HepG2 (cell line): ENCODE measurements around the gene TOMM40L. TPM values are rescaled to one million over a fixed set of nuclear protein-coding genes. Genes with fewer than 3 reads are reported as not detected.

Experiments used
- ATF7 ChIP-seq, 2 experiments: fragments of 450-650 bp in 1 of 2; sonication (generic) in 1 of 2; formaldehyde crosslinking in 1 of 2; IDR thresholded peaks; 2 replicates each; pipeline versions ENCODE4 v1.4.0 to v1.6.1; 2016 to 2020; ENCODE audit warnings: antibody characterized with exemption in 1 of 2, mild to moderate bottlenecking in 1 of 2, missing genetic modification reagents in 1 of 2
- ATRX ChIP-seq: sonication (generic); formaldehyde crosslinking; IDR thresholded peaks from 2 replicates; pipeline ENCODE4 v1.4.0; 2020; ENCODE audit warnings: missing genetic modification reagents, borderline replicate concordance
- CC2D1A ChIP-seq: sonication (generic); formaldehyde crosslinking; IDR thresholded peaks from 2 replicates; pipeline ENCODE4 v1.8.1; 2023; ENCODE audit warnings: mild to moderate bottlenecking, missing genetic modification reagents
- CCAR2 ChIP-seq: fragments of 200-400 bp; formaldehyde crosslinking; optimal IDR thresholded peaks from 2 replicates; pipeline ENCODE3; 2018; ENCODE audit warnings: low read depth, mild to moderate bottlenecking, low read length, moderate library complexity
- CEBPG ChIP-seq: IDR thresholded peaks from 2 replicates; pipeline ENCODE4 v1.6.1; 2016
- FOSL1 ChIP-seq: sonication (generic); formaldehyde crosslinking; IDR thresholded peaks from 2 replicates; pipeline ENCODE4 v1.9.0; 2021; ENCODE audit warnings: missing genetic modification reagents, borderline replicate concordance
- IKZF5 ChIP-seq: IDR thresholded peaks from 2 replicates; pipeline ENCODE4 v1.6.1; 2018; ENCODE audit warnings: missing genetic modification reagents, mild to moderate bottlenecking, missing compliant biosample characterization
- MTF1 ChIP-seq: sonication (generic); formaldehyde crosslinking; IDR thresholded peaks from 2 replicates; pipeline ENCODE4 v1.5.0; 2020; ENCODE audit warnings: missing genetic modification reagents
- RBFOX2 ChIP-seq: fragments of 200-400 bp; formaldehyde crosslinking; IDR thresholded peaks from 2 replicates; pipeline ENCODE4 v1.6.1; 2017; ENCODE audit warnings: low read depth, mild to moderate bottlenecking, low read length
- SMYD3 ChIP-seq: sonication (generic); formaldehyde crosslinking; IDR thresholded peaks from 2 replicates; pipeline ENCODE4 v1.8.1; 2023; ENCODE audit warnings: mild to moderate bottlenecking, missing genetic modification reagents
- SOX6 ChIP-seq, 2 experiments: fragments of 450-650 bp in 1 of 2; sonication (generic) in 1 of 2; formaldehyde crosslinking in 1 of 2; IDR thresholded peaks; 2 replicates each; pipeline versions ENCODE4 v1.4.0 to v1.6.1; 2017 to 2020; ENCODE audit warnings: antibody characterized with exemption in 1 of 2, mild to moderate bottlenecking in 1 of 2, missing genetic modification reagents in 1 of 2
- TAF1 ChIP-seq: sonication (generic); formaldehyde crosslinking; IDR thresholded peaks from 2 replicates; pipeline ENCODE4 v1.4.0; 2020; ENCODE audit warnings: missing genetic modification reagents
- ZBTB37 ChIP-seq: sonication (generic); formaldehyde crosslinking; IDR thresholded peaks from 2 replicates; pipeline ENCODE4 v1.4.0; 2020; ENCODE audit warnings: mild to moderate bottlenecking, missing genetic modification reagents
- ZBTB42 ChIP-seq: sonication (generic); formaldehyde crosslinking; IDR thresholded peaks from 2 replicates; pipeline ENCODE4 v1.5.0; 2020; ENCODE audit warnings: mild to moderate bottlenecking, missing genetic modification reagents
- ZC3H4 ChIP-seq: sonication (generic); formaldehyde crosslinking; IDR thresholded peaks from 2 replicates; pipeline ENCODE4 v1.4.0; 2020; ENCODE audit warnings: missing genetic modification reagents, borderline replicate concordance
- ZMYM4 ChIP-seq: sonication (generic); formaldehyde crosslinking; IDR thresholded peaks from 2 replicates; pipeline ENCODE4 v1.8.1; 2023; ENCODE audit warnings: mild to moderate bottlenecking, missing genetic modification reagents
- ZNF234 ChIP-seq: sonication (generic); formaldehyde crosslinking; conservative IDR thresholded peaks from 2 replicates; pipeline ENCODE4 v1.5.1; 2020; ENCODE audit warnings: mild to moderate bottlenecking, missing genetic modification reagents
- ZNF30 ChIP-seq: sonication (generic); formaldehyde crosslinking; IDR thresholded peaks from 2 replicates; pipeline ENCODE4 v1.5.0; 2020; ENCODE audit warnings: mild to moderate bottlenecking, missing genetic modification reagents
- ZNF589 ChIP-seq: sonication (generic); formaldehyde crosslinking; conservative IDR thresholded peaks from 2 replicates; pipeline ENCODE4 v1.8.0; 2022; ENCODE audit warnings: mild to moderate bottlenecking, moderate library complexity, missing genetic modification reagents
- ZSCAN25 ChIP-seq: sonication (generic); formaldehyde crosslinking; IDR thresholded peaks from 2 replicates; pipeline ENCODE4 v1.8.0; 2022; ENCODE audit warnings: mild to moderate bottlenecking, missing genetic modification reagents
- ZSCAN9 ChIP-seq: IDR thresholded peaks from 2 replicates; pipeline ENCODE4 v1.6.1; 2016; ENCODE audit warnings: borderline replicate concordance
- polyA plus RNA-seq, 8 experiments: library from polyadenylated mRNA; depleted of rRNA in 3 of 8; stranded (reverse) in 7 of 8; unstranded in 1 of 8; fragments of >200 nt; fragmentation: Illumina TruSeq in 4 of 8; extraction: Trizol in 4 of 8; gene quantifications; 2 replicates each; pipeline versions ENCODE4 v1.2.1 to v1.2.3, GENCODE V29; 2011 to 2016; ENCODE audit warnings: low read depth in 4 of 8, missing spikeins in 1 of 8, mixed read lengths in 1 of 8; ENCODE audit not compliant: insufficient read depth in 1 of 8
- total RNA-seq, 5 experiments: library from RNA; depleted of rRNA; stranded (reverse); fragments of >200 nt; fragmentation: Illumina TruSeq; extraction: Trizol; gene quantifications; 2 replicates each; pipeline ENCODE4 v1.2.3, GENCODE V29; 2016; ENCODE audit warnings: low read depth in 1 of 5
- TF ChIP-seq, protein P1 (sequence below): sonication (generic); formaldehyde crosslinking; IDR thresholded peaks from 2 replicates; pipeline ENCODE4 v1.4.0; 2020; ENCODE audit warnings: missing genetic modification reagents, mild to moderate bottlenecking, borderline replicate concordance

TOMM40L gene
- total and polyA plus RNA-seq, 2 of the 13 experiments (the other 11 are each of a cell fraction or from before 2014, with no cell fraction given) = 14.1 to 26.2 TPM

DNA sequence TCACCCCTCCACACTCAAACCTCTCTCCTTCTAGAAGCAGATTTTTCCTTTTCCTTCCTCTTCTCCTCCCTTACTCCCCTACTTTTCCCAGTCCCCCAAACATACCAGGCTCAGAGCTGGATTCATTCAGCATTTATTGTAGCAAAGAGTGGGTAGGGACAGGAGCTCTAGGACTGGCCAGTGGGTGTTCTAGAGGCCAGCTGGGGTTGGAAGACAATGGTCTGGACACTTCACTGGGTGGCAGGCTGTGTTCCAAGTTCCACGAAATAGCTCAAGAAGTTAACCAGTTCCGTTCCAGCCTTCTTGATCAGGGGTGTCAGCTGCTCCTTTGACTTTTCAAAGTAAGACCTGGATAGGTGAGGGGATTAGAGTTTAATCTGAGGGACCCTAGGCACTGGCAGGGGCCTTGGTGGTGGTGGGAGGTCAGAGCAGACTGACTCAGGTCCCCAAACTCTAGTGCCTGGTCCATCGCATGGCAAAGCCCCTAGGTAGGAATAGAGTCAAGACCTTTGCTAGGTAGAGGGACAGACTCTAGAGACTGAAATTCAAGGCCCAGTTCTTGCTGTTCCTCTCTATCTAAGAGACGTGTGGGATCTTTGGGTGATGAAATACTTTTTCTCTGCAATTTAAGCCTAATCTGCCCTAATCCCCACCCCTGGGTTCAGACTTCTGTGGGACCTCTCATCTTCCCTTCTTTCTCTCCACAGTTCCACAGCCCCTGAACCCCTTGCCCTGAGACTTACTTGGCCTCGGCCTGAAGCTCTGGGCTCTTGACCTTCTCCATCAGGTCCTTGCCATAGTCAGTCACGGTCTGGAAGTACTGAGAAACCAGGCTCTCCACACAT is 3.5 kb upstream of the TOMM40L start (continued):
- TF ChIP-seq RBFOX2 (peak; percentile 31), ZBTB42 (0 out of 2 replicates have a peak, but pooled peaks have one; percentile 17), ZC3H4 (peak; percentile 51; the same call in 1 of the 2 replicates), SOX6 (IDR thresholded peaks at IDR 0.05) (no peak), SOX6 (CRISPR knock-in tag; IDR thresholded peaks at IDR 0.05) (no peak), FOSL1 (no peak), ZNF589 (CRISPR knock-in tag) (0 out of 2 replicates have a peak, but pooled peaks have one; percentile 5), ZBTB37 (CRISPR knock-in tag) (no peak), CC2D1A (CRISPR knock-in tag) (no peak), TAF1 (peak; percentile 47; the same call in 1 of the 2 replicates), SMYD3 (CRISPR knock-in tag) (no peak; the same call in 1 of the 2 replicates), ZNF30 (no peak), CCAR2 (no peak), IKZF5 (0 out of 2 replicates have a peak, but pooled peaks have one; percentile 16), ATRX (CRISPR knock-in tag) (no peak), ATF7 (IDR thresholded peaks at IDR 0.05) (no peak), ATF7 (CRISPR knock-in tag; IDR thresholded peaks at IDR 0.05) (no peak), ZSCAN9 (CRISPR knock-in tag) (no peak), MTF1 (CRISPR knock-in tag) (no peak), CEBPG (CRISPR knock-in tag) (no peak), ZMYM4 (CRISPR knock-in tag) (peak; percentile 20), ZNF234 (no peak), ZSCAN25 (no peak)
- TF ChIP-seq, protein P1, sequence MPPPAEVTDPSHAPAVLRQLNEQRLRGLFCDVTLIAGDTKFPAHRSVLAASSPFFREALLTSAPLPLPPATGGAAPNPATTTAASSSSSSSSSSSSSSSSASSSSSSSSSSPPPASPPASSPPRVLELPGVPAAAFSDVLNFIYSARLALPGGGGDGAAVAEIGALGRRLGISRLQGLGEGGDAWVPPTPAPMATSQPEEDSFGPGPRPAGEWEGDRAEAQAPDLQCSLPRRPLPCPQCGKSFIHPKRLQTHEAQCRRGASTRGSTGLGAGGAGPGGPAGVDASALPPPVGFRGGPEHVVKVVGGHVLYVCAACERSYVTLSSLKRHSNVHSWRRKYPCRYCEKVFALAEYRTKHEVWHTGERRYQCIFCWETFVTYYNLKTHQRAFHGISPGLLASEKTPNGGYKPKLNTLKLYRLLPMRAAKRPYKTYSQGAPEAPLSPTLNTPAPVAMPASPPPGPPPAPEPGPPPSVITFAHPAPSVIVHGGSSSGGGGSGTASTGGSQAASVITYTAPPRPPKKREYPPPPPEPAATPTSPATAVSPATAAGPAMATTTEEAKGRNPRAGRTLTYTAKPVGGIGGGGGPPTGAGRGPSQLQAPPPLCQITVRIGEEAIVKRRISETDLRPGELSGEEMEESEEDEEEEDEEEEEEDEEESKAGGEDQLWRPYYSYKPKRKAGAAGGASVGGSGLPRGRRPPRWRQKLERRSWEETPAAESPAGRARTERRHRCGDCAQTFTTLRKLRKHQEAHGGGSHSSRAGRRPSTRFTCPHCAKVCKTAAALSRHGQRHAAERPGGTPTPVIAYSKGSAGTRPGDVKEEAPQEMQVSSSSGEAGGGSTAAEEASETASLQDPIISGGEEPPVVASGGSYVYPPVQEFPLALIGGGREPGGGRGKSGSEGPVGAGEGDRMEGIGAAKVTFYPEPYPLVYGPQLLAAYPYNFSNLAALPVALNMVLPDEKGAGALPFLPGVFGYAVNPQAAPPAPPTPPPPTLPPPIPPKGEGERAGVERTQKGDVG (CRISPR knock-in tag) = no peak
